Right ventricle myocardium inferior (tissue), 1 donor: ENCODE measurements around the gene ABCB4. TPM values are rescaled to one million over a fixed set of nuclear protein-coding genes. Genes with fewer than 3 reads are reported as not detected.

ENCODE experiments used
- ATAC-seq: fragments of 200-7000 bp; cut with Tn5 transposase; one replicate; pipeline ENCODE4 v1.9.1; 2020; ENCODE audit warnings: mild to moderate bottlenecking, moderate library complexity
- DNase-seq: peaks from one replicate; pipeline ENCODE4 v3.0.0; 2021; ENCODE audit errors: missing footprints
- intact Hi-C: fragments of 100-400 bp; cut with DNase I; formaldehyde crosslinking; loops from one replicate; pipeline ENCODE4 v1.11.0; 2022
- total RNA-seq: library from RNA; stranded (reverse); fragmentation: NEBNext Ultra II Directional; extraction: Animal tissue kit (Norgen Biotek cat#: 25700); gene quantifications from one replicate; pipeline ENCODE4 v1.2.1, GENCODE V29; 2021
- donor health status: DM: no; HTN: yes; CAD: no; lungs with severe emphysema.

ABCB4 gene
- total RNA-seq, 1 donor from 2014 or later: 4.4 TPM

- DNase-seq (no peak), ATAC-seq (no peak)
- intact Hi-C loops: no loop called here
Measured at GRCh38 chr7:87447116-87447635, 28.3 kb downstream of the ABCB4 start.

DNA sequence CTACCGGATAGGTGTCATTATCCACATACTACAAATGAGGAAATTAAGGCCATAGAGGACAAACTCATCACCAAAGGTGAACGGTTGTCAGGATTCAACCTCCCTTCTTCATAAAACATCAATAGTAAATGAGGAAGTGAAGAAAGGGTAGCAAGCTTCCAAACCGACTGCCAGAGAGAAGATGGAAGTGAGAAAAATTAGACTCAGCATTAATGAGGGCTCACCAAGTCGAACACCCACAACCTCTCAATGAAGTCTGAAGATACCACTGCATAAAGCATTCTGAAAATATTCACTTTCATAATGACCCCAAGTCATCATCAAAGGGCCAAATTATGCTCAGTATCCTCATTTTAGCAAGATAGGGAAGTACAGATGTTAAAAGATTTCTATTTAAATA lies 29.6 kb downstream of the ABCB4 start:
- intact Hi-C loops: no loop called here
- ATAC-seq (no peak), DNase-seq (no peak)

GRCh38 chr7:87435546-87435945 lies 39.9 kb downstream of the ABCB4 start:
- intact Hi-C loops: no loop called here

DNA sequence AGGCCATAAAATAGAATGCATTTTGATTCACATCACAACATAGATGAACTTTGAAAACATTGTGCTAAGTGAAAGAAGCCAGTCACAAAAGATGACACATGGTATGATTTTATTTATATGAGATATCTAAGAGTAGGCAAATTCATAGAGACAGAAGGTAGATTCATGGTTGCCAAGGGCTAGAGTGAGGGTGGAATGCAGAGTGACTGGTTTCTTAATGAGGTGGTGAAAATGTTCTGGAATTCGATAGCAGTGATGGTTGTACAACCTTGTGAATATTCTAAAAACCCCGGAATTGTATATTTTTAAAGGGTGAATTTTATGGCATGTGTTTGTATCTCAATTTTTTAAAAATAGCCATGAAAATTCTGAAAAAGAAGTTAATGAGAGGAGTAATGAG lies 42.9 kb downstream of the ABCB4 start:
- ATAC-seq (no peak), DNase-seq (no peak)
- intact Hi-C loops: no loop called here

More at GRCh38 chr7:87435546-87435945, 39.9 kb downstream of the ABCB4 start:
- ATAC-seq (no peak), DNase-seq (no peak)

GRCh38 chr7:87427288-87427687 lies 48.2 kb downstream of the ABCB4 start:
- intact Hi-C loops: no loop called here
- DNase-seq (peak; percentile 63), ATAC-seq (peak; percentile 60)

- intact Hi-C loops: no loop called here
- ATAC-seq (no peak), DNase-seq (no peak)
Measured at GRCh38 chr7:87426160-87426559, 49.3 kb downstream of the ABCB4 start.

DNA sequence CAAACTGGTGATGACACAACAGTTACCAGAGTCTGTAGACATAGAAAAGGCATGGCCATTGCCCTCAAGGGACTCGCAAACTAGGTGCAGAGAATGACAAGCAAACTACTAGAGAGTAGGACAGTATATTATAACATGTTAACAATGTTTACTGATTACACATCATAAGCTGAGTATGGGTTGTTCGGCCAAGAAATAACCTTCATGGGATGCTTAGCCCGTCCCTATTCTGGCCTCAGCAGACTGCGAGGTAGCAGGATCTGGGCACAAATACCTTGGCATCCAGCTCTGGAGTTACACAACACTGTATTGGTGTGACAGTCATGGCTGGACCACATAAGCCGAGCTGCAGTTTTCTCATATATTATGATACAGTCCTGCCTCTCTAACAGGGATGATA lies 51.4 kb downstream of the ABCB4 start:
- intact Hi-C loops: no loop called here
- DNase-seq (no peak), ATAC-seq (no peak)

- DNase-seq (no peak), ATAC-seq (no peak)
- intact Hi-C loops: no loop called here
Measured at GRCh38 chr7:87420173-87420572, 55.3 kb downstream of the ABCB4 start.

DNA sequence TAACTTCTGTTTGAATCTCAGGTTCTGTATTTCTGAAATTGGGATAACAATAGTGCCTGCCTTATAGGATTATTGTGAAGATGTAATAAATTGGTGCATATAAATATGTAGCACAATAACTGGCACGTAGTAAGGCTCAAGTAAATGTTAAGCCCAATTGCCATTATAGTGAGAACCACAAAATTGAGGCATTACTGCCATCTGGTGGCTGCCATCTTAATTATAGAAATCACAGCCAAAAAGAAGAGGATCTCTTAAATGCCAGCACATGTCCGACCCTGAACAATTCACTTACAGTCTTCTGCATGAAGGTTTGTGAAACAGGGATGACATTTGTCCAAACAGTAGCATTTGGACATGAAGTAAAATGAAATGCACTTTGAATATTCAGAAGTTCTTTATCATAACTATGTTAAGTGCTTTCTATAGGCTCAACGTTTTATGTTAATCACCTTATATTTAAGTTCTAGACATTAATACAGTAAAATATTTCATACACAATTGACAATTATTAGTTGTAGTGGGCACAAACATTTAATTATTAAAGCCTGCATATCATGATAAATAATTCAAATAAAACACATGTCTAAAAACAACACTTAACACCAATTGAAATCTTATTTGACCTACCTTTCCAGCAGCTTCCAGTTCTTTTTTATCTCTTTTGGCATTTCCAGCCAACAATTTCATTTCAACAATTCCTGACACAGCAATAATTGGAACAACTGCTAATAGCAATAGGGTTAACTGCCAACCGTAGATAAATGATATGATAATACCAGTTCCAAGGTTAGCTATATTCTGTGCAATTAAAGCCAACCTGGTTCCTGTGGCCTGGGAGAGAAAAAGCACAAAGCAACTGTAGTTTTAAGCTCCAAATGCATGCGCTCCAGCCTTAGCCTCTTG lies 58.5 kb downstream of the ABCB4 start:
- DNase-seq (no peak), ATAC-seq (peak; percentile 54)
- intact Hi-C loops: loop anchor here (2.0 to 5.0 kb wide), 2 partner anchors 104 to 490 kb away; no protein-coding TSS in a partner anchor

- intact Hi-C loops: loop anchor here (5.0 kb wide), 1 partner anchor 487 kb away; no protein-coding TSS in a partner anchor
- DNase-seq (no peak), ATAC-seq (no peak)
Measured at GRCh38 chr7:87414794-87415188, 60.7 kb downstream of the ABCB4 start.

DNA sequence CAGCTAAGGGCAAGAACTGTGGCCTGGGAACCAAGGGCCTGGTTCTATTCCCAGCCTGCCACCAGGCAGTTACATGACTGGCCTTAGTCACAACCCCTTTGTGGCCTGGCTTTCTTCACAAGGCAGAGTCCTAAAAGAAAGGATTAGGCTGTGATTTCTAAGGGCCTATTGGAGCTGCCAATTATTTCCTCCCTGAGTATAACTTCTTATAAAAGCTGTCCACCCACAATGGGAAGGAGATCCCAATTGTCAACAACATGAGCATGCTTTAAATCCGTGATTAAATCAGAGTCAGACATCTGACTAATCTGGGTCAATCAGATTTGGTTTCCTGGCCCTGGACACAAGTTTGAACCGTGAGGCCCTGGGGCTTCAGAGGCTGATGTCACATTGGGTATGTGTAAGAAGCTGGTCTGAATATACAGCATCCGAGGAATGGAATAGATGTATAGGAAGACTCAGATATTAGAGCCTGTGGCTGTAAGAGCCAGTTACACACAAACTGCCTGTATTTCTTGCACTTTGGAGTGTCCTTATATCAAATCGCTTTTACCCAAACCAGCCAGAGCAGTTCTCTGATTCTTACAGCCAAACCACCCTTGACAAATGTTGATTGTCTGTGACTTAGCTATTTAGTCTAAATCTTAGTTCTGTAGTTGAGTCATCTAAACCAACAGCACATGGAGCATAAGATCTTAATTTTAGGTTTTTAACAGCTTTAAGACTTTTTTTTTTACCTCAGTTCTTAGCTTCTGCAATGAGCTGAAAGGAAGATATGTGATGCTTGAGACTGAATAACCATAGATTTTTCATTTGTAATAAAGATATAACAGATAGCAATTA lies 61.3 kb downstream of the ABCB4 start:
- intact Hi-C loops: no loop called here
- ATAC-seq (no peak), DNase-seq (no peak)

GRCh38 chr7:87413029-87413428 lies 62.5 kb downstream of the ABCB4 start:
- intact Hi-C loops: no loop called here
- no peak for ATAC-seq

GRCh38 chr7:87411186-87411585 lies 64.3 kb downstream of the ABCB4 start:
- ATAC-seq: no peak
- intact Hi-C loops: no loop called here

More at GRCh38 chr7:87413029-87413428, 62.5 kb downstream of the ABCB4 start:
- DNase-seq: no peak

GRCh38 chr7:87404674-87405073 lies 70.8 kb downstream of the ABCB4 start:
- no peak for ATAC-seq
- intact Hi-C loops: no loop called here
- no peak for DNase-seq

More at GRCh38 chr7:87411186-87411585, 64.3 kb downstream of the ABCB4 start:
- DNase-seq: no peak

DNA sequence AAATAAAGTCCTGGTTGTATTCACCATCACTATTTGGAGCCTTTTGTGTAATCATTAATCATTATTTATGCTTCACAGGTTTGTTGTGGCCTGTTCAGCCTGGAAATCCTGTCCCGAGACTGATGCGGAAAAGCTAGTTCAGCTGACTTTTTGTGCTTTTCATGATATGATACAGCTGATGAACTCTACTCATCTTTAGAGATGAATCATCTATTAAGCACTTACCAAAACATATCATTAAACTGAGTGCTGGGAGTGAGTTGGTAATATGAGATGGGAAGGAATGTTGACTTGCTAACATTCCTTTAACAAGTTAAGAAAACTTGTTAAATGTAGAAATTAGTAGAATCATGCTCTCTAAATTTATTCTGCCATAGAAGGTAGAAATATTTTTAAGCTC lies 77.0 kb downstream of the ABCB4 start:
- intact Hi-C loops: no loop called here
- no peak for ATAC-seq

DNA sequence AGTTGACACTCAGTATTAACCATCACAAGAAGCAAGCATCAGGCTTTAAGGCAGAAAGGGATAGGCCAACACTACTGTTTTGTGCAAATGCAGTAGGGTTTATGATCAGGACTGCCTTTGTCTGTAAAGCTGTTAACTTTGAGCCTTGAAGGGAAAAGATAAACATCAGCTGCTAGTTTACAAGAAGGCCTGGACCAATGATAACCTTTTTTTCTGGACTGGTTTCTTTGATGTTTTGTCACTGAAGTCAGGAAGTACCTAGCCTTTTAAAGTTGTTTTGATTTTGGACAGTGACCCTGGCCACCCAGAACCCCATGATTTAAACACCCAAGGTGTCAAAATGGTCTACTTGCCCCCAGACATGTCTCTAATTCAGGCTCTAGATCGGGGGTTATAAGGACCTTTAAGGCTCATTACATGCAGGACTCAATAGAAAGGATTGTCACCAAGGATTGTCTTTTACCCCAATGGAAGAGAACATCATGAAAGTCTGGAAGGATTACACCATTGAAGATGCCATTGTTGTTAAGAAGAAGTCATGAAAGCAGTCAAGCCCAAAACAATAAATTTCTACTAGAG lies 79.9 kb downstream of the ABCB4 start:
- intact Hi-C loops: no loop called here
- ATAC-seq (no peak), DNase-seq (no peak)

More for the DNA sequence above, 77.0 kb downstream of the ABCB4 start:
- no peak for DNase-seq

DNA sequence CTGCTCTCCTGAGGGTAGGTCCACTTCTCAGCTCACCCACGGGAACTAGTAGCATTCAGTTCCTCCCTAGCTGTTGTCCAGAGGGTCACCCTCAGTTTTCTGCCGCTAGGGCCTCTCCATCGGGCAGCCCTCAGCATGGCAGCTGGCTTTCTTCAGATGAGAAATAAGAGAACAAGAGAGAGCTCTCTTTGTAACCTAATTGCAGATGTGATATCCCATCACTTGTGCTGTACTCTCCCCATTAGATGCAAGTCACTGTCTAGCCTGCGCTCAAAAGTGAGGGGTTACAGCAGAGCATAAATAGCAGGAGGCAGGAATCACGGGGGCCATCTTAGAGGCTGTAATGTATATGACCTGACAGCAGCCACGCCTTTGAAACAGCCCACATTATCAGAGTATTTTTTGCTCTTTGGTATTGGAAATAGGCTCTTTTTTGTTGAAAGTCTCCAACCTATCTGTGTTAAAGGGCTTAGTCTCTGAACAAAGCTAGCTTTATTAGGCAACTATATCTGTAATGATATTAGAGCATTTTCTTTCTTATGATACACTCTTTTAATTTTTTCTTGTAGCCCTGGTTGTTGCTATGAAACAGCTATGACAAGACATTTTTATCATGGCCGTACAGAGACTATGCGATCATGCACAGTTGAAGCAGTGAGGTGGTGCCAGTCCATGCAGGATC lies 84.3 kb downstream of the ABCB4 start:
- ATAC-seq: no peak
- intact Hi-C loops: no loop called here
- DNase-seq: no peak

GRCh38 chr7:87380905-87381304 lies 94.6 kb downstream of the ABCB4 start:
- intact Hi-C loops: no loop called here
- DNase-seq (no peak), ATAC-seq (no peak)
